Ishikawa (cell line): ENCODE data around the gene LRRC74A.

Source experiments
- CEBPB ChIP-seq: IDR thresholded peaks from 2 replicates; pipeline ENCODE4 v1.6.1; 2012
- EP300 ChIP-seq: IDR thresholded peaks from 2 replicates; pipeline ENCODE4 v1.6.1; 2012; ENCODE audit warnings: borderline replicate concordance
- FOXM1 ChIP-seq: IDR thresholded peaks from 2 replicates; pipeline ENCODE4 v1.6.1; 2012; ENCODE audit warnings: low read depth, borderline replicate concordance
- MAX ChIP-seq: IDR thresholded peaks from 2 replicates; pipeline ENCODE4 v1.6.1; 2012
- NFIC ChIP-seq: IDR thresholded peaks from 2 replicates; pipeline ENCODE4 v1.6.1; 2012
- REST ChIP-seq: IDR thresholded peaks from 2 replicates; pipeline ENCODE4 v1.6.1; 2012; ENCODE audit warnings: low read depth, mild to moderate bottlenecking
- TAF1 ChIP-seq: IDR thresholded peaks from 2 replicates; pipeline ENCODE4 v1.6.1; 2012; ENCODE audit warnings: low read depth, mild to moderate bottlenecking
- TCF12 ChIP-seq: IDR thresholded peaks from 2 replicates; pipeline ENCODE4 v1.6.1; 2012; ENCODE audit warnings: low read depth
- TEAD4 ChIP-seq: IDR thresholded peaks from 2 replicates; pipeline ENCODE4 v1.6.1; 2012
- YY1 ChIP-seq: IDR thresholded peaks from 2 replicates; pipeline ENCODE4 v1.6.1; 2012; ENCODE audit warnings: low read depth
- ZBTB7A ChIP-seq: IDR thresholded peaks from 2 replicates; pipeline ENCODE4 v1.6.1; 2012; ENCODE audit warnings: low read depth

DNA sequence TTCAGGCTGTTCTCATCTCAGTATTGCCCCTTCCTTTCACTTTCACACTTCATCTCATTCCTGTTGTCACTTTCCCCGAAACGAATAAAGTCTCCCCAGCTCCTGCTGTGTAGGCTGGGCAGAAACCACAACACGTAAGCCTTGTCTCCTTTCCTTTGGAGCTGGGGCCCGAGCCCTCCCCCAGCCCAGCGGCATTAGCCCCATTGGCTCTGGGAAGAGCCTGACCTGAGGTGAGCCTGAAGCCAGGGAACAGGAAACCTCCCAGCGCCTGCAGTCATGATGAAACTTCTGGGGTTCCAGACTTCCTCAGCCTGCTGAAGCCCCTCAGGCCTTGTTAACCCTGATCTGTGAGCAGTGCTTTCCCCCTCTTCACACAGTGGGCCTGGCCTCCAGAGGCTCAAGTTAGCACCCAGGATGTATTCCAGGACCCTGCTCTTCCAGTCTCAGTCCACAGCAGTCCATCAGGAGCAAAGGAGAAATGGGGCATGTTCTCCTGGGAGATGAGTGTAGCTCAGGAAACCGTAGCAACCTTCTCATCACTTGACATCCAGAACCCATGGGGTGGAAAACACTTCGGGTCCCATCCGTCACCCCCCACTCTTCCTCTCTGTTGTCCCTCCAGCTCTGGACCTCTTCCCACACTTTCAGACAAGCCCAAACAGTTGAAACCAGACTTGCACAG is 43.2 kb upstream of the LRRC74A start:
- TF ChIP-seq FOXM1 (no peak), NFIC (no peak), CEBPB (no peak), REST (no peak), TCF12 (no peak), TEAD4 (no peak), EP300 (no peak), TAF1 (no peak), MAX (no peak), ZBTB7A (no peak), YY1 (no peak)
